ENCODE data around the gene DENND1B. TPM values are rescaled to one million over a fixed set of nuclear protein-coding genes. Genes with fewer than 3 reads are reported as not detected.

Gene DENND1B
- total and polyA plus RNA-seq, 2 of the 8 experiments (the other 6 are each of a cell fraction or from before 2014, with no cell fraction given) = 0.74 to 3.3 TPM

GRCh38 chr1:197680311-197680710, 95.0 kb downstream of the DENND1B start (continued):
- TF ChIP-seq ZNF274 (IDR thresholded peaks at IDR 0.05; ENCODE audit: borderline replicate concordance, extremely low read depth, low read length) (no peak), SIN3A (conservative IDR thresholded peaks at IDR 0.05 in 1 of 2, IDR thresholded peaks at IDR 0.05 in 1 of 2; ENCODE audit: low read depth in 1 of 2, low read length in 2 of 2) (no peak), USF2 (IDR thresholded peaks at IDR 0.05; ENCODE audit: low read length) (no peak)

All from H1 (cell line).